CD4-positive, alpha-beta T cell treated with Interferon gamma for 1 hour (primary cell): ENCODE data around the gene TDRD10.

Source experiments
- DNase-seq: peaks from one replicate; pipeline ENCODE4 v3.0.0-alpha.2; 2020

Gene TDRD10

GRCh38 chr1:154557248-154557938, 55.4 kb downstream of the TDRD10 start:
- DNase-seq = no peak

GRCh38 chr1:154557939-154558719, 56.1 kb downstream of the TDRD10 start, which contains the start of gene UBE2Q1:
TSS of gene UBE2Q1 (minus strand) at chr1:154558662. CDS start at chr1:154558553, 109 bp downstream.
- peak; percentile 41 for DNase-seq

- DNase-seq = peak; percentile 100
These were observed 56.9 kb downstream of the TDRD10 start for GRCh38 chr1:154558720-154559465.

- DNase-seq = peak; percentile 82
These were observed 57.5 kb downstream of the TDRD10 start for GRCh38 chr1:154559466-154560044.

- DNase-seq = no peak
These were observed 63.9 kb downstream of the TDRD10 start for GRCh38 chr1:154565876-154566275.

DNA sequence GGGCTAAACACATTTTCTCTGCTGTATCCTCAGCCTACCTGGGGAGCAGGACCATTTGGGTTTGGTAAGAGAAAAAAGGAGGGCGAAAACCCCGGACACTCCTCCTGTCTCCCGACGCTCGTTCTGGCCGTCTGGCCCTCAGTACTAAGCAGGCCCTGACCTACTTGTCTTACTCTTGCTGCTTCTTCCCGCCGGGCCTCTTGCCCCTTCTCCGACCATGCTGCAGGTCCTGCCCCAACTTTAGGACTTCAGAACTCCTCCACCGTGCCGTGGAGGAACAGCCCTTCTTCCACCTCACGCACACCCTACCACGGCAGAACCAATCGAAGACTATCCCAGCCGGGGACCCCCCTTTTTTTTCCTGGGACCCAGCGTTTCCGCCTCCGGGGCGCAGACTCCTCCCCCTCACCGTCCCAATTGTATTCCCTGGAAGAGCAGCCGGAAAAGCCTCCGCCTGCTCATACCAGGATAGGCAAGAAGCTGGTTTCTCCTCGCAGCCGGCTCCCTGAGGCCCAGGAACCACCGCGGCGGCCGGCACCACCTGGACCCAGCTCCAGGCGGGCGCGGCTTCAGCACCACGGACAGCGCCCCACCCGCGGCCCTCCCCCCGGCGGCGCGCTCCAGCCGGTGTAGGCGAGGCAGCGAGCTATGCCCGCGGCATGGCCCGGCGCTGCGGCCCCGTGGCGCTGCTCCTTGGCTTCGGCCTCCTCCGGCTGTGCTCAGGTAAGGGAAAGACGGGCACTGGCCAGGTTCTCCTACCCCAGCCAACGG, 65.6 kb downstream of the TDRD10 start, which contains the start of gene CHRNB2:
Gene CHRNB2, plus strand, starts transcription at position 393 of the 771 bp plus-strand sequence. Its CDS starts 267 bp downstream, at position 660.
- peak; percentile 54 for DNase-seq

- DNase-seq = no peak
These were observed 66.3 kb downstream of the TDRD10 start for GRCh38 chr1:154568157-154568815.

- no peak for DNase-seq
These were observed 69.4 kb downstream of the TDRD10 start for GRCh38 chr1:154571244-154571963.

GRCh38 chr1:154571964-154572288, 69.9 kb downstream of the TDRD10 start:
- DNase-seq = no peak

DNA sequence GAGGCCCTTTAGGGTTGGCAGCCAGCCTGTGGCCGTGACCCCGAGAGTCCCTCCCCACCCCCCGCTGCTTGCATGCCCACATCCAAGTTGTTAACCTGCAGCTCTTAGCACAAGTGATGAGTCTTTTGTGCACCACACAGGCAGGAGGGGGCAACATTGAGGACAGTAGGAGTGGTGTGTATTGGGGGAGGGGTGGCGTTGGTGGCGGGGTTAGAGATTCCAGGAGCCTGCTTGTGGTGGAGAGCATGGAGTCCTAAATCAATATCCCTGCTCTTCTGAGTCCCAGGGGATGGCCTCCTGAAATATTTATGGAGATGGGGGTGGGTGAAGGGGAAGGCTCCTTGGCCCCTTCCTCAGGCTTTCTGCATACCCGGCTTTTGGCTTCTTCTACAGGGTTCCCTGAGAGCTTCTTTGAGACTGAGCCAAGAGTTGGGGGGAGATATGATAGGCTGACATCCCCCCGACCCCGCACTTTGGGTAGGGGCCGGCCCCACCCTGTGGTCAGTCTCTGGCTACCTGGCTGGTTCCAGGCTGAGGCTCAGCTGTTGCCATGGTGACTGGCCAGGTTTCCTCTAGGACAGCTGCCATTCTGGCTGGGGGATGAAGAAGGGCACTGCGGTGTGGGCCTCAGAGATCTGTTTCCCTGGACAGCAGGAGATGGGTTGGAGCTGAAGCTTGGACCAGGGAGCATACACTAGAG, 70.6 kb downstream of the TDRD10 start:
- no peak for DNase-seq

GRCh38 chr1:154573168-154573510, 71.1 kb downstream of the TDRD10 start:
- DNase-seq = no peak

- DNase-seq = no peak
These were observed 72.7 kb downstream of the TDRD10 start for GRCh38 chr1:154574716-154575115.

DNA sequence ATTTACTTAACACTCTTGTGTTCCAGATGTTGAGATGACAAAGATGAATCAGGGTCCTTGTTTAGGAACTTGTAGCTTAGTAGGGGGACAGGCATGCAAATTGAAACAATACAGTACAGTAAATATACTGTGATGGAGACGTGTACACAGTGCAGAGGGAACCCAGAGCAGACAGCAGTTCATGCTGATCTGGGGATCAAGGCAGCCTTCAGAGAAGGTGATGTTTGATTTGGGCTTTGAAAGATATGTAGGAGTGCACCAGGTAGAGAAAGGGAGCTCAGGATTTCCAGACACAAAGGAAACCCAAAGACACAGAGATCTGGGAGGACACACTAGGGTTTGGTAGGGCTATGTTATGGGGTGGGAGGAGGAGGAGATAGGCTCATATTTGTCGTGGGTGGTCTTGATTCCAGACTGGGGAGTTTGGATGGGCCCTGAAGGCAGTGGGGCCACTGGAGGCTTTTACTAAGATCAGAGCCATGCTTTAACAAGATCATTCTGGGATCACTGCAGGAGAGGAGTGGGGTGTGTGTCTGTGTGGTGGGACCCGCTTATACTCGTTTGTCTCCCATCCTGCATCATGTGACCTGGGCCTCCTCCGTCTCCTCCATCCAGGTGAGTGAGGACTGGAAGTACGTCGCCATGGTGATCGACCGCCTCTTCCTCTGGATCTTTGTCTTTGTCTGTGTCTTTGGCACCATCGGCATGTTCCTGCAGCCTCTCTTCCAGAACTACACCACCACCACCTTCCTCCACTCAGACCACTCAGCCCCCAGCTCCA, 73.3 kb downstream of the TDRD10 start:
- no peak for DNase-seq

- no peak for DNase-seq
These were observed 74.0 kb downstream of the TDRD10 start for GRCh38 chr1:154575951-154576566.

DNA sequence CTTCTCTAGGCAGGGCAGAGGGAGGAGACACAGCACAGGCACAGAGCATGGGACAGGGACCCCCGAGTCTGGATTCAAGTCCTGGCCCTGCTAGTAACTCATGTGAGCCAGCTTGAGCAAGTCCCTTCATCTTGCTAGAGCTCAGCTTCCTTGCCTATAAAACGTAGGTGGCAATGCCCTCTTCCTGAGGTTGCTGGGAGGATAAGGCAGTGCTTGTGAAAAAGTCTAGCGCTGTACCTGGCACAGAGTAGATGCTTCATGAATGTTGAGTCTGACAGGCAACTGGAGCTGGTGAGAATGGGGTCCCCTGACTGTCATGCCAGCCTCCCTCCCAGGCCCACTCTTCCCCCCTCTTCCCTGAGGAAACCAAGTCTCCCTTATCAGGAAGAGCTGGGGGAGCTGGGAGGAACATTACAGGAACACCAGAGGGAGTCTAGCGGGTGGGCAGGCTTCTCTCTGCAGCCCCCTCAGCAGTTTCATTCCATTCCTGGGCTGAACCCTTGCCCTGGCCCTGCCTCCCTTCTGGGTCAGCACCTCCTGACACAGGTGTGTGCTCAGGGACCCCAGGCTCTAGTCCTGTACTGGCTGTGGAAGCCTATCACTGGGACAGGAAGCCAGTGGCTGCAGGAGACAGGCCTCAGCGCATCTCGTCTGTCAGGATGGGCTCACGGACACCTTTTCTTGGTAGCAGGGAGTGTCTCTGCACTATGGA, 75.5 kb downstream of the TDRD10 start:
- no peak for DNase-seq

DNA sequence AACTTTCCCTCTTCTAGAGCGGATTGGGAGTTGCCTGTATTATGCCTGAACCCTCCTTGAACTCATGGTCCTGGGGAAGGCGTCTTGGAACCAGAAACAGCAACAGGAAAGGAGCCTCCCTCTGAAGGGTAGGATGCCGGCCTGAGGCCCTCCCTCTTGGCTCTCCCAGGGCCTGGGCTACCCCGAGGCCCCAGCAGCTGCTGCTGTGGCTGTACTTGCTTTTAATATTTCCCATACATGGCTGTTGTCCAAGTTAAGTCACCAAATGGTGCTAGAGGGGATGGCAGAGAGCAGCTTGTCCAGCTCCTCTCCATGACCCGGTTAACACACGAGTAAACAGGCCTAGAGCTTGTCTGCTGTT, 76.0 kb downstream of the TDRD10 start:
- no peak for DNase-seq

- no peak for DNase-seq
These were observed 77.4 kb downstream of the TDRD10 start for GRCh38 chr1:154579374-154579773.

DNA sequence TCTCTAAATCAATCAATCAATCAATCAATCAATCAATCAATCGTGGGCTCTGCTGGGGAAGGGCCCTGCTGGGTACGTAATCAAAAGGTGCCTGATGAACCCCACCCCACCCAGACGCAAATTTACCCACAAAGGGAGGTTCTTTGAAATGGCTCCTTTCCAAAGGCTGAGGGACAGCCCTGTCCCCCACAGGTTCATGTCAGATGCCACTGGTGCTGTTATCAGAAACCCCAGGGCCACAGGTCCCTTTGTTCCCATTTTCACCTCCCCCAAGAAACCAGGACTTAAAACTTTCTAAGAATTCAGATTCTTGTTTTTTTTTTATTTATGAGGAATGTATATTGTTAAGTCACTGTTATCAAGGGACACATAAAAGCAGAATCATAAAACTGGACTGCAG, 79.7 kb downstream of the TDRD10 start:
- DNase-seq = no peak

DNA sequence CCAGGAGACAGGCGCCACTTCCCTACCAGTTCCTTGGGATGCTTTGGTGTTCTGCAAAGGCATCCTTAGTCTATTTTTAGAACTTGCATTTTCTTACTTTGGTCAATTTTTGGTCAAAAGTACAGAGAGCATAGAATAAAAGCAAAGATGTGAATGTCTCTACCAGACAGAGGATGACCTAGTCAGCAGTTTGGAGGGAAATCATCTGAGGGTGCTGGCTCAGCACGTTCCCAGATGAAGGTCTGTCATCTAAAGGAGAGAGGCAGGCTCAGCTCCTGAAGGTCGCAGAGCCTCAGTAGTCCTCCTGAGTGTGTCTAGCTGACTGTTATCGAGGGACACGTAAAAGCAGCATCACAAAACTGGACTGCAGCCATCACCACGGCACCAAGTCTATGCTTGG, 80.9 kb downstream of the TDRD10 start:
- no peak for DNase-seq
